Measurements from ENCODE around the gene NT5E. TPM values are rescaled to one million over a fixed set of nuclear protein-coding genes. Genes with fewer than 3 reads are reported as not detected.

Gene NT5E
- total RNA-seq, 1 experiment from 2014 or later = 84.6 TPM

DNA sequence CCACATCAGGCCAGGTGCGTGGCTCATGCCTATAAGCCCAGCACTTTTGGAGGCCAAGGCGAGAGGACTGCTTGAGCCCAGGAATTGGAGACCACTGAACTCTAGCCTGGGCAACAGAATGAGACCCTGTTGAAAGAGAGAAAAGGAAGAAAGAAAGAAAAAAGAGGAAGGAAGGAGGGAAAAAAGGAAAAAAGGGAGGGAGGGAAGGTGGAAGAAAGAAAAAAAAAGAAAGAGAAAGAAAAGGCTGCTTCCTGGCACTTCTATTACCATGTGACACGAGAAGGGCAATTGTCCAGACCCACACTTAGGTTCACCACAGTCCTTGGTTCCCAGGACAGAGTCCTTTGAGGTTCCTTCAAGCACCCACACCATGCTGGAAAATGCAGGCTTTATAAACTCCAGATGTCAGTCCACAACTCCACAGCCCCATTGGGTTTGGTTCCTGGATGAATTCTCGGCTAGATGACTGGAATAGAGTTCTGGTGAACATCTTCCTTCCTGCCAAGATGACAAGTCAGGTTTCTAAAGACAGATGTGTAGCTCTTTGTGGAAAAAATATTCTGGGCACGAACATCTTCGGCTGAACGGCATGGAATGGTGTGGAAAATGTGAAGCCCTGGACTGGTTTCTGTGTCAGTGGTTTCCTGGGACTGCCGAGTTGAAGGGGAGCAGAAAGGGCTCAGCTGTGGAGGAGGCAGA is 32.5 kb downstream of the NT5E start:
- no TSS peak for BruUV-seq (replicated peaks)
- Histone ChIP-seq H3K9me3 (ENCODE audit: insufficient read depth, low read depth) (no peaks in the 10 kb centered on the region), H2AFZ (no peak overlapping the region), H3K36me3 (ENCODE audit: low read depth) (peaks cover 18% of the 10 kb centered on the region), H3K27ac (peak overlapping the region; percentile 12; the same call in 1 of the 2 replicates), H3F3A (ENCODE audit: insufficient read depth, low read depth) (peaks cover 11% of the 10 kb centered on the region; the same call in 1 of the 2 replicates), H3K4me2 (no peak overlapping the region), H4K20me1 (ENCODE audit: insufficient read depth) (no peaks in the 10 kb centered on the region), H3K79me2 (ENCODE audit: low read depth) (no peaks in the 10 kb centered on the region; the same call in 1 of the 2 replicates), H3K9me2 (ENCODE audit: insufficient read depth) (no peaks in the 10 kb centered on the region), H3K4me3 (no peak overlapping the region), H3K4me1 (replicated peaks; ENCODE audit: insufficient read depth) (no peaks in the 10 kb centered on the region), H3K27me3 (ENCODE audit: insufficient read depth, low read depth) (no peaks in the 10 kb centered on the region)
- DNase-seq = no peak
- TF ChIP-seq CTCF (conservative IDR thresholded peaks at IDR 0.05) = no peak
- no peak for TF ChIP-seq EZH2 (IDR thresholded peaks at IDR 0.05; ENCODE audit: low read depth)
- intact Hi-C loops (cut with micrococcal nuclease; ENCODE audit: unreplicated experiment) = loop anchor here (5.0 kb wide), 1 partner anchor 55 kb away; no protein-coding TSS in a partner anchor
- ChIA-PET POLR2A (ENCODE audit: unreplicated experiment) (interaction anchor here (0.6 kb wide), 1 partner anchor 121 kb away, joined by 7 read pairs; no protein-coding TSS in a partner anchor), CTCF (interaction anchor here (0.6 to 1.3 kb wide), 11 partner anchors 18 to 1737 kb away, joined by 3 to 13 read pairs (median 4); no protein-coding TSS in a partner anchor)

GRCh38 chr6:85482905-85483700 is 33.2 kb downstream of the NT5E start:
- Histone ChIP-seq H3K36me3 (ENCODE audit: low read depth) (peaks cover 14% of the 10 kb centered on the region), H3K79me2 (ENCODE audit: low read depth) (no peaks in the 10 kb centered on the region; the same call in 1 of the 2 replicates)
- POLR2A ChIA-PET (ENCODE audit: unreplicated experiment) = interaction anchor here (0.6 kb wide), 1 partner anchor 122 kb away, joined by 7 read pairs; no protein-coding TSS in a partner anchor

More at GRCh38 chr6:85482905-85483700, 33.2 kb downstream of the NT5E start:
- peak overlapping the region; percentile 3; the same call in 1 of the 2 replicates for H3K27ac ChIP-seq
- BruUV-seq (replicated peaks) = no TSS peak
- peak; percentile 98 for TF ChIP-seq CTCF (conservative IDR thresholded peaks at IDR 0.05)
- TF ChIP-seq EZH2 (IDR thresholded peaks at IDR 0.05; ENCODE audit: low read depth) = no peak
- no peaks in the 10 kb centered on the region for H3K9me2 ChIP-seq (ENCODE audit: insufficient read depth)
- H3K9me3 ChIP-seq (ENCODE audit: insufficient read depth, low read depth) = no peaks in the 10 kb centered on the region
- intact Hi-C loops (cut with micrococcal nuclease; ENCODE audit: unreplicated experiment) = loop anchor here (1.0 to 5.0 kb wide), 2 partner anchors 54 to 128 kb away; no protein-coding TSS in a partner anchor
- H3K4me3 ChIP-seq = no peak overlapping the region
- peak; percentile 37 to 71 for DNase-seq
- CTCF ChIA-PET = interaction anchor here (0.6 to 1.3 kb wide), 12 partner anchors 19 to 1736 kb away, joined by 3 to 13 read pairs (median 4); no protein-coding TSS in a partner anchor
- H3K4me2 ChIP-seq = no peak overlapping the region
- no peaks in the 10 kb centered on the region for H3K27me3 ChIP-seq (ENCODE audit: insufficient read depth, low read depth)
- H2AFZ ChIP-seq = no peak overlapping the region
- no peaks in the 10 kb centered on the region for H4K20me1 ChIP-seq (ENCODE audit: insufficient read depth)
- no peaks in the 10 kb centered on the region for H3K4me1 ChIP-seq (replicated peaks; ENCODE audit: insufficient read depth)
- peaks cover 11% of the 10 kb centered on the region; the same call in 1 of the 2 replicates for H3F3A ChIP-seq (ENCODE audit: insufficient read depth, low read depth)
